A549 (cell line): Measurements from ENCODE around the gene ITGB7. TPM values are rescaled to one million over a fixed set of nuclear protein-coding genes. Genes with fewer than 3 reads are reported as not detected.
A peak's percentile ranks its signal among the peaks of the same experiment; 100 is the strongest.

Experiments used
- ATAC-seq, 2 experiments: fragments of 200-7000 bp in 1 of 2; fragments of >200 bp in 1 of 2; cut with Nextera tagmentation in 1 of 2; cut with Tn5 transposase in 1 of 2; 3 replicates each; pipeline versions ENCODE4 v1.8.0 to v1.9.1; 2018 to 2020; ENCODE audit warnings: mild to moderate bottlenecking in 1 of 2, moderate library complexity in 1 of 2
- CTCF ChIA-PET: fragments of 300-600 bp; sonication (Branson Sonifier 250); formaldehyde crosslinking; extraction: SDS; loops from one replicate; lab custom pipeline; 2021; ENCODE audit warnings: antibody characterized with exemption, inconsistent platforms; lab: Yijun Ruan, JAX
- POLR2A ChIA-PET: fragments of 350-600 bp; formaldehyde crosslinking; extraction: SDS; loops from one replicate; lab custom pipeline; 2021; ENCODE audit warnings: antibody characterized with exemption, inconsistent platforms; lab: Yijun Ruan, JAX
- DNase-seq, 2 experiments: peaks; one replicate each; pipeline versions ENCODE4 v3.0.0 to v3.0.0-alpha.2; 2011 to 2016; ENCODE audit warnings: low read depth in 1 of 2, low spot score in 1 of 2
- FAIRE-seq: peaks from 2 replicates; lab custom pipeline; 2011; peaks lifted over from hg19 to GRCh38; lab: Jason Lieb, UNC
- H3K27ac ChIP-seq, 2 experiments: fragments of >200 bp; sonication (Bioruptor Twin); formaldehyde crosslinking; 3 replicates each; pipeline ENCODE4 v1.5.1; 2016 to 2017
- H3K4me1 ChIP-seq: fragments of >200 bp; sonication (Bioruptor Twin); formaldehyde crosslinking; 3 replicates; pipeline ENCODE4 v1.6.1; 2016
- H3K4me2 ChIP-seq: fragments of >200 bp; sonication (Bioruptor Twin); formaldehyde crosslinking; 3 replicates; pipeline ENCODE4 v1.6.1; 2016
- H3K4me3 ChIP-seq: fragments of >200 bp; sonication (Bioruptor Twin); formaldehyde crosslinking; 3 replicates; pipeline ENCODE4 v1.5.1; 2016
- H3K9me3 ChIP-seq: fragments of >200 bp; sonication (Bioruptor Twin); formaldehyde crosslinking; 3 replicates; pipeline ENCODE4 v1.6.1; 2016
- CHD2 ChIP-seq: fragments of 150-350 bp; IDR thresholded peaks from 2 replicates; pipeline ENCODE4 v1.6.1; 2014; ENCODE audit warnings: low read length; ENCODE audit not compliant: partially characterized antibody
- ESRRA ChIP-seq: fragments of 150-350 bp; IDR thresholded peaks from 2 replicates; pipeline ENCODE4 v1.6.1; 2014; ENCODE audit warnings: mild to moderate bottlenecking, low read length, borderline replicate concordance
- FOSB ChIP-seq: fragments of 250-450 bp; sonication (Bioruptor Pico); IDR thresholded peaks from 2 replicates; pipeline ENCODE4 v1.5.0; 2020; ENCODE audit warnings: mild to moderate bottlenecking, moderate library complexity
- HDAC2 ChIP-seq: fragments of 200-600 bp; sonication (generic); IDR thresholded peaks from 2 replicates; pipeline ENCODE4 v1.6.1; 2016
- HEYL ChIP-seq: fragments of 250-450 bp; sonication (Bioruptor Pico); IDR thresholded peaks from 2 replicates; pipeline ENCODE4 v1.8.0; 2021; ENCODE audit warnings: mild to moderate bottlenecking, moderate library complexity
- HOXA7 ChIP-seq: fragments of 250-450 bp; sonication (Bioruptor Pico); IDR thresholded peaks from 2 replicates; pipeline ENCODE4 v1.5.0; 2020; ENCODE audit warnings: mild to moderate bottlenecking, moderate library complexity
- HOXB5 ChIP-seq: fragments of 250-450 bp; sonication (Bioruptor Pico); IDR thresholded peaks from 2 replicates; pipeline ENCODE4 v1.5.0; 2020; ENCODE audit warnings: mild to moderate bottlenecking, moderate library complexity
- JUN ChIP-seq, 2 experiments: fragments of >200 bp; sonication (Bioruptor Twin); formaldehyde crosslinking; IDR thresholded peaks; 2 replicates in 1 of 2; 3 replicates in 1 of 2; pipeline ENCODE4 v1.6.1; 2016 to 2017
- JUNB ChIP-seq: fragments of >200 bp; sonication (Bioruptor Twin); formaldehyde crosslinking; IDR thresholded peaks from 2 replicates; pipeline ENCODE4 v1.6.1; 2016
- MYC ChIP-seq: IDR thresholded peaks from 2 replicates; pipeline ENCODE4 v1.6.1; 2012; ENCODE audit warnings: mild to moderate bottlenecking, inconsistent platforms, low read length, improper control_type of control experiment, borderline replicate concordance
- NPAS2 ChIP-seq: fragments of 250-450 bp; sonication (Bioruptor Pico); IDR thresholded peaks from 2 replicates; pipeline ENCODE4 v1.8.0; 2022; ENCODE audit warnings: mild to moderate bottlenecking, moderate library complexity, borderline replicate concordance
- NR3C1 ChIP-seq: fragments of >200 bp; sonication (Bioruptor Twin); formaldehyde crosslinking; IDR thresholded peaks from 3 replicates; pipeline ENCODE4 v1.6.1; 2017
- PHF8 ChIP-seq: fragments of 200-600 bp; sonication (generic); IDR thresholded peaks from 2 replicates; pipeline ENCODE4 v1.6.1; 2016; ENCODE audit warnings: low read depth, mild to moderate bottlenecking, antibody characterized with exemption, moderate library complexity, borderline replicate concordance
- POLR2A ChIP-seq: IDR thresholded peaks from 2 replicates; pipeline ENCODE4 v1.6.1; 2012; ENCODE audit warnings: mild to moderate bottlenecking, low read length
- RAD21 ChIP-seq, 2 experiments: fragments of >200 bp in 1 of 2; sonication (Bioruptor Twin) in 1 of 2; formaldehyde crosslinking in 1 of 2; IDR thresholded peaks in 1 of 2; conservative IDR thresholded peaks in 1 of 2; 2 replicates in 1 of 2; 3 replicates in 1 of 2; pipeline ENCODE4 v1.6.1; 2012 to 2018; ENCODE audit warnings: inconsistent platforms in 1 of 2
- RFX5 ChIP-seq: fragments of 450-650 bp; IDR thresholded peaks from 2 replicates; pipeline ENCODE4 v1.7.1; 2014; ENCODE audit warnings: antibody characterized with exemption, mild to moderate bottlenecking, moderate library complexity
- RNF2 ChIP-seq: fragments of 200-600 bp; sonication (generic); IDR thresholded peaks from 2 replicates; pipeline ENCODE4 v1.6.1; 2016; ENCODE audit warnings: low read depth, mild to moderate bottlenecking, antibody characterized with exemption, moderate library complexity, borderline replicate concordance
- SMC3 ChIP-seq: fragments of >200 bp; sonication (Bioruptor Twin); formaldehyde crosslinking; IDR thresholded peaks from 3 replicates; pipeline ENCODE4 v1.6.1; 2018; ENCODE audit warnings: inconsistent platforms
- SREBF2 ChIP-seq: fragments of 450-650 bp; IDR thresholded peaks from 2 replicates; pipeline ENCODE4 v1.6.1; 2014; ENCODE audit warnings: mild to moderate bottlenecking, moderate library complexity
- TFCP2L1 ChIP-seq: fragments of 250-450 bp; sonication (Bioruptor Pico); IDR thresholded peaks from 2 replicates; pipeline ENCODE4 v1.5.0; 2021; ENCODE audit warnings: mild to moderate bottlenecking
- ZSCAN20 ChIP-seq: fragments of 250-450 bp; sonication (Bioruptor Pico); IDR thresholded peaks from 2 replicates; pipeline ENCODE4 v1.8.0; 2022; ENCODE audit warnings: mild to moderate bottlenecking, moderate library complexity
- WGBS: methylation state at CpG from one replicate; pipeline ENCODE4 v1.1.6; 2017; ENCODE audit errors: missing lambda C conversion rate; 5-methylcytosine and 5-hydroxymethylcytosine counted together
- polyA plus RNA-seq, 4 experiments: library from polyadenylated mRNA; depleted of rRNA in 3 of 4; stranded (reverse); fragments of >200 nt; fragmentation: RNase III in 1 of 4; extraction: RNeasy Plus Mini Kit Qiagen cat#74134 plus additional on column Dnase treatment in 1 of 4; gene quantifications; 2 replicates in 3 of 4; 3 replicates in 1 of 4; pipeline ENCODE4 v1.2.3, GENCODE V29; 2011 to 2017
- TF ChIP-seq, protein P1 (sequence below): IDR thresholded peaks from 2 replicates; pipeline ENCODE4 v1.6.1; 2012
- TF ChIP-seq, protein P2 (sequence below): IDR thresholded peaks from 2 replicates; pipeline ENCODE4 v1.6.1; 2012
- TF ChIP-seq, protein P3 (sequence below): fragments of 150-350 bp; IDR thresholded peaks from 2 replicates; pipeline ENCODE4 v1.6.1; 2014; ENCODE audit warnings: low read depth, mild to moderate bottlenecking, low read length
- TF ChIP-seq, protein P4 (sequence below): fragments of 250-450 bp; sonication (Bioruptor Pico); IDR thresholded peaks from 2 replicates; pipeline ENCODE4 v1.5.0; 2020; ENCODE audit warnings: low read depth, mild to moderate bottlenecking, moderate library complexity
- TF ChIP-seq, protein P5 (sequence below): fragments of 450-650 bp; IDR thresholded peaks from 2 replicates; pipeline ENCODE4 v1.6.1; 2014; ENCODE audit warnings: antibody characterized with exemption
- TF ChIP-seq, protein P6 (sequence below): fragments of >200 bp; sonication (Bioruptor Twin); formaldehyde crosslinking; IDR thresholded peaks from 3 replicates; pipeline ENCODE4 v1.6.1; 2016

ITGB7 gene
- polyA plus RNA-seq, 2 of the 4 experiments (the other 2 are of a cell fraction) = 0.54 to 0.56 TPM

DNA sequence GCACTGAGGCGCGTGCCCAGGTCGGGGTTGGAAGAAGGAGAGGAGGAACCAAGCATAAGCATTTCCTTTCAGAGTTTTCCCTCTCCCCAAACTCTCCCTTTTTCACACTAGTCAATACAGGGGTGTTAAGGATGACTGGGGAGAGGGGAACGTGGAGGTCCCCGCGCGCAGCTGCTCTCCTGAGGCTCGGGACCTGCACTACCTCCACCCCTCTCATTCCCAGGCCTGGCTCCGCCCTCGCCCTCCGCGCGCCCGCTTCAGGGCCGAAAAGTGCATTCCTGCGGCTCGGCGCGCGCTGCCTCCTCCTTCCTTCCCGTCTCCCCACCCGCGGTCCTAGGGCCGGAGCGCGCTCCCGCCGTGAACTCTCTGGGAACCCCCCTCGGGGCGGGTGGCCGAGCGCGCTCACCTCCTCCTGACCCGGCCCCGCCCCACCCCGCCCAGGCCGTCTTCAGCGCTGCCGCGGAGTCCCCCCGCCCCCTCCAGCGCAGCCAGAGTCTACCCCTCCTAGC lies 13.7 kb upstream of the ITGB7 start:
- Histone ChIP-seq H3K4me3 (peak overlapping the region; percentile 61), H3K27ac (peak overlapping the region; percentile 98), H3K4me1 (peaks cover 63% of the 10 kb centered on the region), H3K9me3 (no peaks in the 10 kb centered on the region), H3K4me2 (peak overlapping the region; percentile 97)
- ATAC-seq (peak; percentile 74 to 86), DNase-seq (peak; percentile 97 to 98), FAIRE-seq (no peak)
- under 1% methylated on average over 22 of the region's 42 CpGs for WGBS
- TF ChIP-seq NR3C1 = no peak
- TF ChIP-seq JUNB = no peak
- TF ChIP-seq HOXA7 (CRISPR knock-in tag) = 0 out of 2 replicates have a peak, but pooled peaks have one; percentile 21
- TF ChIP-seq, protein P1, sequence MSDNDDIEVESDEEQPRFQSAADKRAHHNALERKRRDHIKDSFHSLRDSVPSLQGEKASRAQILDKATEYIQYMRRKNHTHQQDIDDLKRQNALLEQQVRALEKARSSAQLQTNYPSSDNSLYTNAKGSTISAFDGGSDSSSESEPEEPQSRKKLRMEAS = peak; percentile 38
- no peak for TF ChIP-seq NPAS2 (CRISPR knock-in tag)
- TF ChIP-seq PHF8 = no peak
- TF ChIP-seq CHD2 = no peak
- peak in 1 of 2 experiments; percentile 14; a peak in 1 of 5 replicates for TF ChIP-seq RAD21 (conservative IDR thresholded peaks at IDR 0.05 in 1 of 2, IDR thresholded peaks at IDR 0.05 in 1 of 2)
- TF ChIP-seq ZSCAN20 (CRISPR knock-in tag) = no peak
- no peak for TF ChIP-seq ESRRA
- TF ChIP-seq RNF2 = no peak
- TF ChIP-seq FOSB = peak; percentile 50; the same call in 1 of the 2 replicates
- TF ChIP-seq MYC = 0 out of 2 replicates have a peak, but pooled peaks have one; percentile 58
- TF ChIP-seq, protein P2, sequence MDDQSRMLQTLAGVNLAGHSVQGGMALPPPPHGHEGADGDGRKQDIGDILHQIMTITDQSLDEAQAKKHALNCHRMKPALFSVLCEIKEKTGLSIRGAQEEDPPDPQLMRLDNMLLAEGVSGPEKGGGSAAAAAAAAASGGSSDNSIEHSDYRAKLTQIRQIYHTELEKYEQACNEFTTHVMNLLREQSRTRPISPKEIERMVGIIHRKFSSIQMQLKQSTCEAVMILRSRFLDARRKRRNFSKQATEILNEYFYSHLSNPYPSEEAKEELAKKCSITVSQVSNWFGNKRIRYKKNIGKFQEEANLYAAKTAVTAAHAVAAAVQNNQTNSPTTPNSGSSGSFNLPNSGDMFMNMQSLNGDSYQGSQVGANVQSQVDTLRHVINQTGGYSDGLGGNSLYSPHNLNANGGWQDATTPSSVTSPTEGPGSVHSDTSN = no peak
- peak; percentile 42 for TF ChIP-seq POLR2A
- no peak for TF ChIP-seq HEYL (CRISPR knock-in tag)
- TF ChIP-seq, protein P3, sequence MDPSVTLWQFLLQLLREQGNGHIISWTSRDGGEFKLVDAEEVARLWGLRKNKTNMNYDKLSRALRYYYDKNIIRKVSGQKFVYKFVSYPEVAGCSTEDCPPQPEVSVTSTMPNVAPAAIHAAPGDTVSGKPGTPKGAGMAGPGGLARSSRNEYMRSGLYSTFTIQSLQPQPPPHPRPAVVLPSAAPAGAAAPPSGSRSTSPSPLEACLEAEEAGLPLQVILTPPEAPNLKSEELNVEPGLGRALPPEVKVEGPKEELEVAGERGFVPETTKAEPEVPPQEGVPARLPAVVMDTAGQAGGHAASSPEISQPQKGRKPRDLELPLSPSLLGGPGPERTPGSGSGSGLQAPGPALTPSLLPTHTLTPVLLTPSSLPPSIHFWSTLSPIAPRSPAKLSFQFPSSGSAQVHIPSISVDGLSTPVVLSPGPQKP = no peak
- TF ChIP-seq, protein P4, sequence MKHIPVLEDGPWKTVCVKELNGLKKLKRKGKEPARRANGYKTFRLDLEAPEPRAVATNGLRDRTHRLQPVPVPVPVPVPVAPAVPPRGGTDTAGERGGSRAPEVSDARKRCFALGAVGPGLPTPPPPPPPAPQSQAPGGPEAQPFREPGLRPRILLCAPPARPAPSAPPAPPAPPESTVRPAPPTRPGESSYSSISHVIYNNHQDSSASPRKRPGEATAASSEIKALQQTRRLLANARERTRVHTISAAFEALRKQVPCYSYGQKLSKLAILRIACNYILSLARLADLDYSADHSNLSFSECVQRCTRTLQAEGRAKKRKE (CRISPR knock-in tag) = no peak
- ChIA-PET POLR2A (interaction anchor here (0.6 to 2.2 kb wide), 10 partner anchors 9 to 278 kb away, joined by 3 to 15 read pairs (median 4); partner anchors contain the start of genes AAAS, CSAD, ESPL1 and MYG1), CTCF (interaction anchor here (0.5 to 33.2 kb wide), 14 partner anchors 9 to 155 kb away, joined by 3 to 1046 read pairs (median 6); partner anchors contain the start of genes ESPL1, MYG1 and PFDN5)

DNA sequence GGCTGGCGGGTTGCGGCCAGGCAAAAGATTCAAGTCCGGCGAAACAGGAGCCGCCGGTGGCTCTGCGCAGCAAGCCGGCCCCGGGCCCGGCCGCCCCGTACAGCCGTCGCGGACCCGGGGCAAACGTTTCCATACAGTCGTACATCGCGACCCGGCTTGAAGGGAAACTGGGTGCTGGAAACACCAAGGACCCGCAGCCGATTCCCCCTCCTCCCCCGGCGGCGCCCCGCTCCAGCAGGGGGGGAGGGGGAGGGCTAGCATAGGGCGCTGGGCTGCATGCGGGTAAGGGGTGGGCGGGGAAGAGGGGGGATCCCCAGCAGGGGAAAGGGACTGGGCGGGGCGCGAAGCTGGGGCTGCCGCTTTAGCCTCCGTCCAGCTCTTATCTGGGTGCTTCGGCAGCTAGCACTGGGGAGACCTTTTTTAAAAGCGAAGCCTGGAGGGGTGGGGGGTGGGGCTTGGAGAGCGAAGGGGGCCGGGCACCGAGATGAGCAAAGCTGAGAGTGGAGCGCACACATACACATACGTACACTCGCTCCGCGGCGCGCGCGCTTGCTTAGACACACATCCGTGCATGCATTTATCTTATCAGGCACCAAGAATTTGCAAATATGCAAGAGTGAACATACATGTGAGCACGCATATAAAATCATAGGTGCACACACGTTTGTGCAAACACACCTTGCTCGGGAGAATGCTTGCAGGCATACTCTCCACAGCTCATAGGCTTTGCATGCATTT lies 13.1 kb upstream of the ITGB7 start:
- peak overlapping the region; percentile 97 for H3K4me2 ChIP-seq
- ChIA-PET CTCF (interaction anchor here (0.7 to 33.2 kb wide), 15 partner anchors 8 to 154 kb away, joined by 3 to 1046 read pairs (median 4); partner anchors contain the start of genes ESPL1, MYG1 and PFDN5), POLR2A (interaction anchor here (0.5 to 2.2 kb wide), 9 partner anchors 22 to 203 kb away, joined by 3 to 15 read pairs (median 5); partner anchors contain the start of genes AAAS, CSAD, ESPL1 and MYG1)
- no peak for FAIRE-seq
- WGBS = 1% methylated on average over 26 of the region's 53 CpGs
- peak; percentile 55 to 65 for ATAC-seq
- H3K9me3 ChIP-seq = no peaks in the 10 kb centered on the region
- H3K4me1 ChIP-seq = peaks cover 63% of the 10 kb centered on the region
- peak; percentile 79 to 88 for DNase-seq
- H3K4me3 ChIP-seq = peak overlapping the region; percentile 61
- peak overlapping the region; percentile 98 for H3K27ac ChIP-seq
- TF ChIP-seq SMC3 = no peak
- peak in 1 of 2 experiments; percentile 2; a peak in 1 of 5 replicates for TF ChIP-seq JUN (IDR thresholded peaks at IDR 0.05)
- no peak for TF ChIP-seq HOXB5
- TF ChIP-seq TFCP2L1 (CRISPR knock-in tag) = no peak
- TF ChIP-seq HDAC2 = peak; percentile 42; the same call in 1 of the 2 replicates
- TF ChIP-seq ESRRA = no peak
- no peak for TF ChIP-seq RFX5
- TF ChIP-seq, protein P2 = peak; percentile 13; the same call in 1 of the 2 replicates
- TF ChIP-seq, protein P5, sequence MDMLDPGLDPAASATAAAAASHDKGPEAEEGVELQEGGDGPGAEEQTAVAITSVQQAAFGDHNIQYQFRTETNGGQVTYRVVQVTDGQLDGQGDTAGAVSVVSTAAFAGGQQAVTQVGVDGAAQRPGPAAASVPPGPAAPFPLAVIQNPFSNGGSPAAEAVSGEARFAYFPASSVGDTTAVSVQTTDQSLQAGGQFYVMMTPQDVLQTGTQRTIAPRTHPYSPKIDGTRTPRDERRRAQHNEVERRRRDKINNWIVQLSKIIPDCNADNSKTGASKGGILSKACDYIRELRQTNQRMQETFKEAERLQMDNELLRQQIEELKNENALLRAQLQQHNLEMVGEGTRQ = no peak
- TF ChIP-seq FOSB = no peak
- TF ChIP-seq, protein P6, sequence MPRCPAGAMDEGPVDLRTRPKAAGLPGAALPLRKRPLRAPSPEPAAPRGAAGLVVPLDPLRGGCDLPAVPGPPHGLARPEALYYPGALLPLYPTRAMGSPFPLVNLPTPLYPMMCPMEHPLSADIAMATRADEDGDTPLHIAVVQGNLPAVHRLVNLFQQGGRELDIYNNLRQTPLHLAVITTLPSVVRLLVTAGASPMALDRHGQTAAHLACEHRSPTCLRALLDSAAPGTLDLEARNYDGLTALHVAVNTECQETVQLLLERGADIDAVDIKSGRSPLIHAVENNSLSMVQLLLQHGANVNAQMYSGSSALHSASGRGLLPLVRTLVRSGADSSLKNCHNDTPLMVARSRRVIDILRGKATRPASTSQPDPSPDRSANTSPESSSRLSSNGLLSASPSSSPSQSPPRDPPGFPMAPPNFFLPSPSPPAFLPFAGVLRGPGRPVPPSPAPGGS = 0 out of 3 replicates have a peak, but pooled peaks have one; percentile 23
- TF ChIP-seq RAD21 (conservative IDR thresholded peaks at IDR 0.05 in 1 of 2, IDR thresholded peaks at IDR 0.05 in 1 of 2) = no peak
- no peak for TF ChIP-seq SREBF2
